Astrocyte of the cerebellum (primary cell): ENCODE data around the gene HDGFL2.

Source experiments
- DNase-seq: peaks from one replicate; pipeline ENCODE4 v3.0.0-alpha.2; 2011; ENCODE audit warnings: low read depth
- H3K4me3 ChIP-seq: 2 replicates; pipeline ENCODE4 v1.5.1; 2011; ENCODE audit warnings: mild to moderate bottlenecking, low read depth, low read length, moderate library complexity
- CTCF ChIP-seq: IDR thresholded peaks from 2 replicates; pipeline ENCODE4 v1.5.1; 2012; ENCODE audit warnings: low read length, low read depth, moderate library complexity, mild to moderate bottlenecking; ENCODE audit errors: missing control alignments
- in situ Hi-C: cut with HindIII; loops from 2 replicates; pipeline ENCODE4 v1.10.0; 2017; ENCODE audit warnings: low sequenced_read_pairs

HDGFL2 gene

GRCh38 chr19:4519172-4519496 is 47.0 kb downstream of the HDGFL2 start:
- no peak for DNase-seq
- H3K4me3 ChIP-seq, result no peak overlapping the region
- no peak for TF ChIP-seq CTCF
- in situ Hi-C loops, result no loop called here

- no peak for TF ChIP-seq CTCF
- no peak for DNase-seq
- no peak overlapping the region for H3K4me3 ChIP-seq
- in situ Hi-C loops, result no loop called here
Measured at GRCh38 chr19:4519521-4520277, 47.6 kb downstream of the HDGFL2 start.

- in situ Hi-C loops, result no loop called here
- no peak overlapping the region for H3K4me3 ChIP-seq
- DNase-seq, result no peak
- no peak for TF ChIP-seq CTCF
Measured at GRCh38 chr19:4521170-4521887, 49.2 kb downstream of the HDGFL2 start.

- no peak overlapping the region for H3K4me3 ChIP-seq
- no peak for TF ChIP-seq CTCF
- no peak for DNase-seq
- in situ Hi-C loops, result no loop called here
Measured at GRCh38 chr19:4521888-4522242, 49.8 kb downstream of the HDGFL2 start.

GRCh38 chr19:4522291-4523002 is 50.4 kb downstream of the HDGFL2 start:
- in situ Hi-C loops, result no loop called here
- TF ChIP-seq CTCF, result no peak

GRCh38 chr19:4523306-4524110 is 51.4 kb downstream of the HDGFL2 start:
- H3K4me3 ChIP-seq, result no peak overlapping the region
- in situ Hi-C loops, result no loop called here
- no peak for DNase-seq
- TF ChIP-seq CTCF, result peak; percentile 69

More at GRCh38 chr19:4522291-4523002, 50.4 kb downstream of the HDGFL2 start:
- no peak overlapping the region for H3K4me3 ChIP-seq
- no peak for DNase-seq
